Stimulated activated CD8-positive, alpha-beta memory T cell treated with anti-CD3 and anti-CD28 coated beads, Interleukin-4, amount 100 ng/mL, for 24 hours (primary cell): Measurements from ENCODE around the gene HLA-B.
"Not testable (repeated sequence)": the region's sequence is repeated elsewhere in the genome, so short reads cannot be mapped to it uniquely, and the experiment has no call there.

Source experiments
- DNase-seq: peaks from one replicate; pipeline ENCODE4 v3.0.0-alpha.2; 2020; ENCODE audit warnings: low read depth

Gene HLA-B

DNA sequence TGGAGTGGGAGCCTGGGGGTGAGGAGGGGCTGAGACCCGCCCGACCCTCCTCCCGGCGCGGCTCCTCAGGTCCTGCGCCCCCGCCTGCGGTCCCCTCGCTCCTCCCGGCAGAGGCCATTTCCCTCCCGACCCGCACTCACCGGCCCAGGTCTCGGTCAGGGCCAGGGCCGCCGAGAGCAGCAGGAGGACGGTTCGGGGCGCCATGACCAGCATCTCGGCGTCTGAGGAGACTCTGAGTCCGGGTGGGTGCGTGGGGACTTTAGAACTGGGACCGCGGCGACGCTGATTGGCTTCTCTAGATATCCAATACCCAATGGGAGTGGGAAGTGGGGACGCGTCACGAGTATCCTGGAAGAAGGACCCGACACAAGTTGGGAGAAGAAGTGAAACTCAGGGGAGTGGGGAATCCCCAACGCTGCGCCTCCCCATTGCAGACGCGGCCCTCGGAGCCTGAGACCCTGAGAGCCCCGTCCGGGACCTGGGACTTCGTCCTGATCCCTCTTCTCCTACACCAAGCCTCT is at the start of gene HLA-B:
Gene HLA-B, minus strand, starts transcription at position 234 of the 521 bp plus-strand sequence. Its CDS starts 21 bp downstream, at position 213.
- DNase-seq: peak; percentile 66

DNA sequence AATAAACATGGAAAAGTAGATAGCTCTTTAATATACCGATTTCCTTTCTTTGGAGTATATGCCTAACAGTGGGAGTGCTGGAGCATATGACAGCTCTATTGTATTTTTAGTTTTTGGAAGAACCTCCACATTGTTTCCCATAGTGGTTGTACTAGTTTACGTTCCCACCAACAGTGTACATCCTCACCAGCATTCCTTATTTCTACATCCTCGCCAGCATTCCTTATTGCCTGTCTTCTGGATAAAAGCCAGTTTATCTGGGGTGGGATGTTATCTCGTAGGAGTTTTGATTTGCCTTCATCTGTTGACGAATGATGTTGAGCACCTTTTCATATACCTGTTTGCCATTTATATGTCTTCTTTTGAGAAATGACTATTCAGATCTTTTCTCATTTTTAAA is 49.0 kb upstream of the HLA-B start:
- DNase-seq: no peak

DNA sequence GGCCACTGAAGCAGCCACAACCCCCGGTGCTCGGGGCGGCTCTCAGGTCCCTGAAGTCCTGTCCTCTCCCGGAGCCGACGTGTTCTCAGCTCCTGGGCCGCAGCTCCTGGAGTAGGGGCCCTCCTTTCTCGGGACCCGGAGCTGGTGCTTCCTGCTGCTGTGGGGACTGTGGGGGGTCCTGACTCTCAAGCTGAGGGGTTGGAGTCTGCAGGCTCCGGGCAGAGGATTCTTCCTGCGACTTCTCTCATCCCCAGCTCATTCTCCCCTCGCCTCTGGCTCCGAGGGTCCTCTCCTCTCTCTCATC is 47.0 kb upstream of the HLA-B start:
- not testable (repeated sequence) for DNase-seq

DNA sequence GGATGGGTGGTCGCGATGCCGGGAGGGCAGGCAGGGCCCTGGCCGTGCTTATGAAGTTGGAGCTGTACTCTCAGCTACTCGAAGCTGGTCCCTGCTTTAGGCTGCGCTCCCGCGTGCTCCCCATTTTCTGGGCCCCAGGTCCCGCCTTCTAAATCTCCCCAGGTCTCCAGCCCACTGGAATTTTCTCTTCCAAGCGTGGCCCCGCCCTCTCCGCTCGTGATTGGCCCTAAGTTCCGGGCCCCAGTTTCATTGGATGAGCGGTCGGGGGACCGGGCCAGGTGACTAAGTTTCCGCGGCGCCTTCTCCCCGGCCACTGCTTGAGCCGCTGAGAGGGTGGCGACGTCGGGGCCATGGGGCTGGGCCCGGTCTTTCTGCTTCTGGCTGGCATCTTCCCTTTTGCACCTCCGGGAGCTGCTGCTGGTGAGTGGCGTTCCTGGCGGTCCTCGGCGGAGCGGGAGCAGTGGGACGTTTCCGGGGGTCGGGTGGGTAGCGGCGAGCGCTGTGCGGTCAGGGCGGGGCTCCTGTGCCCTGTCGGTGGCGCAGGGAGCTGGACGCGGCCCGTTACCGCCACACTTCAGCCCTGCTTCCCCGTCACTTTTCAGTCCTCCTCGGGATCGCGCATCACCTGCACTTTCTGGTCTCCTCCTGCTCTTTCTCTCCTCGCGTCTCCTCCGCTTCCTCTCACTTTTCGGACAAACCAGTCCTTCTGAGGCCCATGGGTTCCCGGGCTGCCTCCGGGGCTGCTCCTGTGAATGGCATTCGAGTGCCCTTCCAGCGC is 46.5 kb upstream of the HLA-B start, which contains the start of gene MICA:
Gene MICA, plus strand, starts transcription at position 313 of the 778 bp plus-strand sequence. Its CDS starts 38 bp downstream, at position 351.
- DNase-seq: peak; percentile 62

DNA sequence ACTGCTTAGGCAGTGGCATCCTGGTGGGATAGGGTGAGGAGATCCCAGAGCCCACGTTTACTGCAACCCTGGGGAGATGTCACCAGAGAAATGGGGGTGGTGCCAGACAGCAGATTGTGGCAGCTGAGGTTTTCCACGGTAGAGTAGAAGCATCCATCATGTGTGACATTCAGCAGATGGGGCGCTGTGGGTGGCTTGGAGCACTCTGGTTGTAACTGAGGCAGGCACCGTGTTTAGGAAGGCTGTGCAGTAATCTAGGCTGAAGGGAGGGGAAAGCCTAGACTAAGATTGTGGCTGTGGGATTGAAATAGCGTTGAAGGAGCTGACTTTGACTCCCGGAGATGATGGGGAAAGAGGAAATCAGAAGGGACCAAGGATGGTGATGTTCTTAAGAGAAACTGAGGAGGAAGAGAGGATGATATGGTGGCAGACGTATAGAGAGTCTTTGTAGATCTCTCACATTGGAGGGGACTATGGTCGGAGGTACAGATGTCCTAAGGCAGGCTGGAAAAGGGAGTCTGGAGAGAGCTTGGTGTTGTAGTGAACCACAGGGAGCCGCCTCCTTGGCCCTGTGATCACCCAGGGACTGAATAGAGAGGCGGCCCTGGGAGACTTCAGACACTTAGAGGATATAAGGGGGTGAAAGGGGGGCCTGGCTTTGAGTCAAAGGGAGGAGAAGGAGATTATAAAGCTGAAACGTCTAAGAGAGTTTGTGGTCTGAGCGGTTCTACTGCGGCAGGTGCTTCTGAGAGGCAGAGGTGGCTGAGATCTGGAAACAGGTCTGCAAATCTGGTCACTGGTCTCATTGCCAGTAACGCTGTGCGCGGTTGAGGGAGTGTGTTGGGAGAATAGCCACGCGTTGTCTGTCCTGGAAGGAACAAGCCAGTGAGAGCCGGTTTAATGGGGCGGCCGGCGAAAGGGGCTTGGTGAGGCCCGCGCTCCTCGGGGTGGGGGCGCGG is 45.6 kb upstream of the HLA-B start:
- DNase-seq: no peak

DNA sequence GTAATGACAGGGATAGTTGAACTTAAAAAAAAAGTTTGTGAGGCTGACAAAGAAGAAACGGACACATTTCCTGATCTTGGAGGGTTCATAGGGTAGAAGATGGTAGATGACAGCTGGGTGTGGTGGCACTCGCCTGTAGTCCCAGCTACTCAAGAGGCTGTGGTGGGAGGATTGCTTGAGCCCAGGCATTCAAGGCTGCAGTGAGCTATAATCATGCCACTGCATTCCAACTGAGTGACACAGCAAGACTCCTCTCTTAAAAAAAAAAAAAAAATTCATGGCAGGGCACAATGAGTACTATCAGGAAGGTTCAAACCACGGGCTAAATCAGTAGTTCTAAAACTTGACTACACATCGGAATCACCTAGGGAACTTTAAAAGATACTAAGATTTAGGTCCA is 44.4 kb upstream of the HLA-B start:
- no peak for DNase-seq

DNA sequence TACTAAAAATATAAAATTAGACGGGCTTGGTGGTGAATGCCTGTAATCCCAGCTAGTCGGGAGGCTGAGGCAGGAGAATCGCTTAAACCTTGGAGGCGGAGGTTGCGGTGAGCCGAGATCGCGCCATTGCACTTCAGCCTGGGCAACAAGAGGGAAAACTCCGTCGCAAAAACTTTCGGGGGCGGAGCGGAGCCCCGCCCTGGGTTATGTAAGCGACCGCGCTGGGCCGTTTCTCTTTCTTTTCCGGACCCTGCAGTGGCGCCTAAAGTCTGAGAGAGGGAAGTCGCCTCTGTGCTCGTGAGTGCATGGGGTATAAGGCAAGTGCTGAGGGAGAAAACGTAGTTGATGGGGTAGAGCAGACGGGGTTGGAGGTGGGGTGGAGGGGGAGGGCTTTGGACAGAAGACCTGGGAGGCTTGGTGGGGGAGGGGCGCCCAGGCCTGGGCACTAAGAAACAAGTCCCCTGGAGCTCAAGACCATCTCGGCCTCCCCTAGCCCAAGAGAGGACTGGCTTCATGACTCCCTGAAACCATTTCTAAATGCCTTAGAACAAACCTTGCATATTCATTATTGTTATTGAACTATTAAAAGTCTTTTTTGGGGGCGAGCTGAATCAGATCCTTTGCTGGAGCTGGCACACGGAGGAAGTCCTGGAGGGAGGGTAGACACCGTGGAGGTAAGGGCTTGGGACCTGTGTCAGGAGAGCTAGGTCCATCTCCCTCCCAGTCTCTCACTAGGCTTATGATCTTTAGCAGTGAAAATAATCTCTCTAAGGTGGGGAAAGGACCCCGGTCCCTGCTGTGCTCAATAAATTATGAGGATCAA is 43.7 kb upstream of the HLA-B start:
- peak; percentile 60 for DNase-seq

DNA sequence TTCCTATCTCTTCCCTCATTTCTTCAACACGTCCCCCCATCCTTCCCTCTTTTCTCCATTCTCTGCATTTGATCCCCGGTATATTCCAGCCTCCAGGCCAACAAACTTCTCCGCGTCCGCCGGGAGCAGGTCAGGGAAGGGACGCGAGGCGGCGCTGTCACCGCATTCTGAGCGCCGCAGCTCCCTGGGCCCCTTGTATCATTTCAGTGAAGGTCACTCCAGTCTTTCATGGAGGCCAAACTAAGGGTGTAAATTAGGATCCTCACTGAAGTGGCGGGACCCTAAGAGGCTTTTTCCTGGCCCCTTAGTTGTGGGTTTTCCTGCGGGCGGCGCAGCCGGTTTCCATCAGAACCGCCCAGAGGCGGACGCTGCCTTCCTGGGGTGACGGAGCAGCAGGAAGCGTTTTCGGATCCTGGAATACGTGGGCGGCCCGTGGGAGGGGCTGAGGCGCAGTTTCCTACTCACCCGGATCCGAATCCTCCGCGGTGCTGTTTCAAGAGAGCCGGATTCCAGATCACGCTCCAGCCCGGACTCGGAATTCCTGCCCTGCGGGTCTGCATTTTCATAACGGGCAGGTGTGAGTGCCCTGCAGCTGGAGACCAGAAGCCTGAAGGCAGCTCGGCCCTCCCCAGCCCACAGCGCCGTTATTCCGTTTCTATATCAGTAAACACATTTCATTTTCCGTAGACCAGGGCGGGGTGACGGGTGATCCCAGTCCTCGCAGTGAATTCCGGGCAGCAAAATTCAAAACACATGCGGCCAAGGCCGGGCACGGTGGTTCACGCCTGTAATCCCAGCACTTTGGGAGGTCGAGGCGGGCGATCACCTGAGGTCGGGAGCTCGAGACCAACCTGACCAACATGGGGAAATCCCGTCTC is 42.8 kb upstream of the HLA-B start:
- DNase-seq: no peak

DNA sequence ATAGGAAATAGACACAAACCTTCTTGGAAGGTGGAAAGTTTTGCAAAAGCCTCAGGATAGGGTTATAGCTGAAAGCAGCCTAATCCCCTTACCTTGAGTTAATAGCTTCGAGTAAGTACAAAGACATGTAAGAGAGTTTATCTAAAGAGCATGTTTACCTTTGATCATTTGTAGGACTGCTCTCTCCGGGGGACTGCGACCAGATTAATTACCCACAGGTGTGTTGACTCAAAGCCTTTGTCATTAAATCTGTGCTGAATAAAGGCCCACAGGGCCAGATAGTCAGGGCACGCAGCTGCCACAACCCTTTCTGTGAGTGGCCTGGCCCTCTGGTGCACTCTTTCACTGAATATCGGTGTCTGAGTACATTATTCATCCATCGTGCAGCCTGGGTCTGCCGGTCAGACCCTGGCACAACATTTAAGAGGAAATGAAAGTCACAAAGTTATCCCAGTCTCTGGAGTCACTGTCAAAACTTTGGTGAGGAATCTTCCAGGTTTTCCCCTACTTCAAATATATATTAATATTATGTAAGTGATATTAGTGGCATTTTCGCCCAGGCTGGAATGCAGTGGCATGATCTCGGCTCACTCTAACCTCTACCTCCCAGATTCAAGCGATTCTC is 41.0 kb upstream of the HLA-B start:
- no peak for DNase-seq

DNA sequence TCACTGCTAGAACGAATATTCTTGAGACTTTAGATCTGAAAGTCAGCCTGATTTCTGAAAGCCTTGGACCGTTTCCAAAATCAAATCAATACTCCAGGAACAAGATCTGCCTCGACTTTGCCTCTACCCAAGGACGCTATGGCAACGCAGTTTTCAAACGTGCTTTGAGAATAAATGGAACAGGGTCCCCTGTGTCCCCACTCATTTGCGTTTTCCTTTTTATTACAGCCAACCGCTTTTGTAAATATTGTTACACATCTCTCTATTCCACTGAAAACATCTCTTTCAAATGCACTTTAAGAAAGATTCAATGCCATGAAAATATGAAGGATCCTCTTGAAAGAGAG is 40.1 kb upstream of the HLA-B start:
- not testable (repeated sequence) for DNase-seq

DNA sequence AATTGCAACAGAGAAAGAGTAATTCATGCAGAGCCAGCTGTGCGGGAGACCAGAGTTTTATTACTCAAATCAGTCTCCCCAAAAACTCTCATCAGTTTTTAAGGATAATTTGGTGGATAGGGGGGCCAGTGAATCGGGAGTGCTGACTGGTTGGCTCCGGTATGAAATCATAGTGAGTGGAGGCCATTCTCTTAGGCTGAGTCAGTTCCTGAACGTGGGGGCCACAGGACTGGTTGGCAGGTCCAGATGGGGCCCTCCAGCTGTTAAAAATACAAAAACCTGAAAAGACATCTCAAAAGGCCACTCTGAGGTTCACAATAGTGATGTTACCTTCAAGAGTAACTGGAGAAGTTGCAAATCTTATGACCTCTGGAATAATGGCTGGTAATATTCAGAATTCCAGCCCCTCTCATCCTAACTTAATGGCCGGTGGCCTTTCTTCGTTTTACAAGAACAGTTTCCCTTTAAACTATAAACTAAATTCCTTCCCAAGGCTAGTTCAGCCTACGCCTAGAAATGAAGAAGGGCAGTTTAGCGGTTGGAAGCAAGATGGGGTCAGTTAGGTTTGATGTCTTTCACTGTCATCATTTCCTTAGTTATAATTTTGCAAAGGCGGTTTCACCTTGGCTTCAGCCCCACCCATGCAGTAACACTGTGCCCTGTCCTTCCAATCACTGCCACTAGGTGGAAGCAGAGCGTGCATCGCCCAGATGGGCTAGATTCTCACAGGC is 39.6 kb upstream of the HLA-B start:
- peak; percentile 78 for DNase-seq

DNA sequence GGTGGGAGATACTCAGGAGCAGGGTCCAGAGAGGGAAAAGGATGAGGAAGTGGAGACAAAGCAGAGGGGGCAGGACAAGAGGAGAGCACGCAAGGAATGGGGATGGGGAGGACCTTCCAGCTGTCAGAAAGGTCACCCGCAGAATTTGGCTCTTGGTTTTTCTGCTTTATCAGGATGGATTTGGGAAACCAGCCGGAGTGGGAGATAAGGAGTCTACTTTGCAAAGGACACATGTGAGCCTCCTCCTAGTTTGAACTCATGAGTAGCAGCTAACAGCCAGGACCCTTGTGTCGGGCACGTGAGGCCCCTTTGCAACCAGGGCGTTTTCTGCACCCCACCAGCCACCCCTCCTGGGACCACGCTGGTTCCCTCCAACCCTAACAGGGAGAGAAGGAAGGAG is 38.9 kb upstream of the HLA-B start:
- DNase-seq: no peak

DNA sequence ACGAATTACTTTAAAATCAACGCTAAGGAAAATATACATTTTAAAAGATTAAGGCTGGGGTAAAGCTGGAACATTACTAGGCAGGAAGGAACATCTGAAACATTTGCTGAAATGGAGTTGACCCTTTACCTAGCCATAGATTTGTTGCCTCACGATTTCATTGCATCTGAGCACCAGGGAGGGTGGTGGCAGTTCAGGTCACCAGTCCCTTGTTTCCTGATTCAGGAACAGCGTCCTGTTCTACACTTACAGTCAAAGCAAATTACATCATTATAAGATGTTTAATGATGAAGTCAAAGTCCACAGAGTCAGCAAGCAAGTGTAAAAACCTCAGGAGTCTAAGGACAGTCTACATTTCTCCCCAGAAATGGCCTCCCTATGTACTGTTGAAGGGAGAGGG is 37.4 kb upstream of the HLA-B start:
- no peak for DNase-seq

DNA sequence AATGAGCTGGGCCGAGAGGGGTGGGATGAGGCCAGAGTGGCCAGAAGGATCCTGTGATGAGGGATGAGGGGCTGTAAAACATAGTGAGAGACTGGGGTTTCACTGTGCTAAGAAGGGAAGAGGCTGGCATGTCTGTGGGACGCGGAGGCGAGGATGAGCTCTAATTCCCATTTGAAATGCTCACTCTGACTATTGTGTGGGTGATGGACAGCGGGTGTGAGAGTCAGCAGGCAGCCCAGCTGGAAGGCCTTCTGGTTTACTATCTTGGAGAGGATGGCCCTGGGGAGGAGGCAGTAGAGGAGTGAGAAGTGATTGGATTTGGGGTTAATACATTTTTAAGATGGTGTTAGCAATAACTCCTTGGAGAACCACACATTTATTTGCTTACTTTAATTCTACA is 37.0 kb upstream of the HLA-B start:
- DNase-seq: no peak

DNA sequence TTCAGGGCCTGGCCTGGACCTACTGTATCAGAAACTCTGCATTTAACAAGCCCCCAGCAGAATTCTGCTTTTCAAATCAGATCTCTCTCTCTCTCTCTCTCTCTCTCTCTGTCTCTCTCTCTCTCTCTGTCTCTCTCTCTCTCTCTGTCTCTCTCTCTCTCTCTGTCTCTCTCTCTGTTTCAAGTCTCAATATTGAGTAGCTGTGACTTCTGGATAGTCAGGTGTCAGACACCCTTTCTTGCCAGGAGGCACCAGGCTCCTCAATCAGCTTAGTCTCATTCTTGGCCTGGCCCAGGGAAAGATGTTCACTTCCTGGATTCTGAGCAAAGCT is 32.8 kb upstream of the HLA-B start:
- DNase-seq: not testable (repeated sequence)

DNA sequence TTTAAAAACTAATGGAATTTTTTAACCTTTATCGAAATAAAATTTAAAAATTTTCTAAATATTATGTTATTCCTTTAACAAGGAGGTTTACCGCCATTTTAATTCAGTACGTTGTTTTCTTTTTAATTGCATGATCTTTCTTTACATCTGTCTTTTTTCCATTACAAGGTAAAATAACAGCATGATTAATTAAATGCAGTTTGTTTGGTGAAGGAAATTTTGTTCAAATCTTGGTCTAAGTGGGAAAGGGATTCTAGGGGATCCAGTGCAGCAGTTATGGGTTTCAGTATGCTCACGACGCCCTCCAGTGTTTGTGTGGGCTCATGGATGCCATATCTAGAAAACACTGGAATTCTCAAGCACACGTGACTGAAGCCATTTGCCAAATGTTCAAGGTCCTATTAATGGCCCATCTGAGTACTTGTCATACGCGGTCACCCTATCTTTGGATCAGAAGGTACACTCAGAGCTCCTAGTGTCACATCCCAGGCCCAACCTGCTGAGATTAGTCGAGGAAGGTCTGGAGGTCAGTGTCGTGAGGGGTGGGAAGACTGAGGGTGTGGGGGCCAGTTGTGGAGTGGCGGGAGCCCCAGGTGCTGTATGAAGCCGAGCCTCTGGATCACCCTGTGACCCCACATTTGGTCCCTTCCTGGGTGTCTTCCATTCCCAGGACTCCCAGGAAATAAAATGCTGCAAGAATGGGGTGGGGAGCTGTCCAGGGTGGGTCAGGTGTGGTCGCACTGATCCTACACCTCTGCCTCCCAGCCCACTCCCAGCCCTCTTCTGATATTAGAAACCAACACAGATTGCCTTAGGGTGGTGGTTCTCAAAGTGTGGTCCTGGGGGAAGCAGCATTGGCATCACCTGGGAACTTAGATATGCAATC is 32.2 kb upstream of the HLA-B start:
- not testable (repeated sequence) for DNase-seq

DNA sequence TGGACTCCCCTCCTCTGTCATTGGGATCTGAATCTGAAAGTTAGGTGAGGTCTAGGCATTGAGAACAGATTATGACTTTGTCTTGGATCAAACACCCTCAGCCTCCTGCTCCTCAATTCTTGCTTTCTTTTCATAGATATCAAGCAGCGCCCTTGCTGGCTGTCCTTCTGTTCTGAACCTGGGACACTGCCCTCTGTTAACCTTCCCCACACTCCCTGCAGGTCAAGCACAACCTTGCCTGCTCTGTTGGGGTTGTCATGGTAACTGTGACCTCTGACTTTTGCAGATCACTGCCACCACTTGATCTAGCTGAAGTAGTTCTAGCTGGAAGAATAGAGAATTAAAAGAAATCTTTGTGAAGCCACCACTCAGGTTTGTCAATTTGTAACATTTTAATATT is 30.0 kb upstream of the HLA-B start:
- no peak for DNase-seq

DNA sequence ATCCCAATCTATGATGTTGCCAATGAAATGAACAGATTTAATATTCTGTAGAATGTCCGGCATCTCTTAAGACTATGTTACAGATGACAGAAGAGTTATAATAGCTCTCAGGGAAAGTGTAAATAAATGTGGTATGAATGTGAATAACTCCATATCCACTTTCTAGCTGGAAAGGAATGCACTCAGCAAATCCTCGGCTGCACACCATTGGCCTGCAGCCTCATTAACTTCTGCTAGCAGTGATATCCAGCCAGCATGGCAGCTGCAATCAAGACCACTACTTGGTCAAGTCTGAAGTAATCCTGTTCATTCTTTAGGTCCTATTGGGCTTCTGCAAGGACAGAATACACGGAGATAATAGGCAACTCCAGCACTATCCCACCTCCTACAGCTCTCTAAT is 29.1 kb upstream of the HLA-B start:
- no peak for DNase-seq

DNA sequence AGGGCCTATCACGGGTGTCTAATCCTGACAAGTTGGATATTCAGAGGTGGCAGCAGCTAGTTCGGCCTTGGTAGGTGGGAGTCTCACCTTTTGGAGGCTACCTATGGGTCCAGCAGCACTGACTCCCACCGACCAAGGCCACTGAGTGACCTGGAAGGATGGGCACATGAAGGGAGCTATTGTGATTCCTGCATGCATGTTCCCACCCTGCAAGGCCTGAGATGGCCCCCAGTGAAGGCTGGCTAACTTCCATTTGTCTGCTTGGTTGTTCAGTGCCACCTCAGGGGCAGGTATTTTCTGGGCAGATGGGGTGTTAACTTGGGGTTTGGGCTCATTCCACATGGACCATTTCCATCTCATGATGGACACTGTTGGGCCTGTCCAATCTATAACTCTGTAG is 28.1 kb upstream of the HLA-B start:
- no peak for DNase-seq
